Uterus (tissue), 4 donors: Measurements from ENCODE around the gene LCN6. TPM values are rescaled to one million over a fixed set of nuclear protein-coding genes. Genes with fewer than 3 reads are reported as not detected.
"Not testable (repeated sequence)": the region's sequence is repeated elsewhere in the genome, so short reads cannot be mapped to it uniquely, and the experiment has no call there.

Experiments used
- DNase-seq, 2 donors: peaks; one replicate each; pipeline ENCODE4 v3.0.0-alpha.2; 2019 to 2020
- H3K27ac ChIP-seq, 2 donors: fragments of 200-600 bp; sonication (generic); 1 replicate in 1 of 2; 2 replicates in 1 of 2; pipeline ENCODE4 v1.5.1; 2016 to 2018
- H3K27me3 ChIP-seq, 2 donors: fragments of 200-600 bp; sonication (generic); one replicate each; pipeline ENCODE4 v1.5.1; 2018 to 2019; ENCODE audit warnings: control low read depth in 1 of 2
- H3K36me3 ChIP-seq, 2 donors: fragments of 200-600 bp; sonication (generic); one replicate each; pipeline ENCODE4 v1.5.1; 2019; ENCODE audit warnings: control low read depth in 1 of 2
- H3K4me1 ChIP-seq, 2 donors: fragments of 200-600 bp; sonication (generic); one replicate each; pipeline ENCODE4 v1.5.1; 2018 to 2019; ENCODE audit warnings: control low read depth in 1 of 2
- H3K4me3 ChIP-seq, 2 donors: fragments of 200-600 bp; sonication (generic); 1 replicate in 1 of 2; 2 replicates in 1 of 2; pipeline ENCODE4 v1.5.1; 2018 to 2019; ENCODE audit warnings: mild to moderate bottlenecking in 1 of 2
- H3K9me3 ChIP-seq, 2 donors: fragments of 200-600 bp; sonication (generic); one replicate each; pipeline ENCODE4 v1.5.1; 2019; ENCODE audit warnings: control low read depth in 1 of 2
- POLR2A ChIP-seq, 2 donors: fragments of 450-650 bp; IDR thresholded peaks; one replicate each; pipeline ENCODE4 v1.6.1; 2016; ENCODE audit warnings: antibody characterized with exemption in 2 of 2, mild to moderate bottlenecking in 1 of 2, moderate library complexity in 1 of 2
- intact Hi-C: fragments of 100-400 bp; cut with DNase I; formaldehyde crosslinking; loops from one replicate; pipeline ENCODE4 v1.15.1; 2023; ENCODE audit warnings: low total_unique reads
- total RNA-seq, 4 donors: library from RNA; depleted of rRNA in 3 of 4; stranded (reverse); fragments of >200 nt in 3 of 4; gene quantifications; one replicate each; pipeline versions ENCODE4 v1.1.0 to v1.2.4, GENCODE V29; 2014 to 2023
- TF ChIP-seq, protein P1 (sequence below), 4 experiments: fragments of 200-600 bp in 2 of 4; fragments of 450-650 bp in 2 of 4; sonication (generic) in 2 of 4; IDR thresholded peaks; one replicate each; pipeline ENCODE4 v1.5.1; 2016 to 2019; ENCODE audit warnings: antibody characterized with exemption in 4 of 4, mild to moderate bottlenecking in 2 of 4, moderate library complexity in 1 of 4
- donor health status: DM: yes; HTN: yes; CAD: no.

Gene LCN6
- total RNA-seq, 4 donors from 2014 or later = 1.2 to 164 (median 89.7) TPM

DNA sequence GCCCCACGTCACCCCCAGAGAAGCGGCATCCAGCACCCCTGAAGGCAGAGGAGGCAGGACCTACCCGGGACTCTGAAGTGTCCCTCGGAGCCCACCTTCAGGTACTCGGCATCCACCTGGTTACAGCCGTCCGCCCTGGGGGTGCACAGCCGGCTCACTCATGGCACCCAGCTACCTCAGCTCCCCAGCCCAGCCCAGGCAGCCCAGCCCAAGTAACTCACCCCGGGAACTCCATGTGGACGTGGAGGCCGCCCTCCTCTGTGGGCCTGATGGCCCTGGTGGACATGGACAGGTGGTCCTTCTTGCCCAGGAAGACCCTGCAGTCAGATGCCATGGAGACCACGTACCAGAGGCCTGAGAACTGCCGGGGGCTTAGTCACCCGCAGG is 15.3 kb upstream of the LCN6 start:
- TF ChIP-seq POLR2A (IDR thresholded peaks at IDR 0.05) = no peak
- TF ChIP-seq, protein P1, sequence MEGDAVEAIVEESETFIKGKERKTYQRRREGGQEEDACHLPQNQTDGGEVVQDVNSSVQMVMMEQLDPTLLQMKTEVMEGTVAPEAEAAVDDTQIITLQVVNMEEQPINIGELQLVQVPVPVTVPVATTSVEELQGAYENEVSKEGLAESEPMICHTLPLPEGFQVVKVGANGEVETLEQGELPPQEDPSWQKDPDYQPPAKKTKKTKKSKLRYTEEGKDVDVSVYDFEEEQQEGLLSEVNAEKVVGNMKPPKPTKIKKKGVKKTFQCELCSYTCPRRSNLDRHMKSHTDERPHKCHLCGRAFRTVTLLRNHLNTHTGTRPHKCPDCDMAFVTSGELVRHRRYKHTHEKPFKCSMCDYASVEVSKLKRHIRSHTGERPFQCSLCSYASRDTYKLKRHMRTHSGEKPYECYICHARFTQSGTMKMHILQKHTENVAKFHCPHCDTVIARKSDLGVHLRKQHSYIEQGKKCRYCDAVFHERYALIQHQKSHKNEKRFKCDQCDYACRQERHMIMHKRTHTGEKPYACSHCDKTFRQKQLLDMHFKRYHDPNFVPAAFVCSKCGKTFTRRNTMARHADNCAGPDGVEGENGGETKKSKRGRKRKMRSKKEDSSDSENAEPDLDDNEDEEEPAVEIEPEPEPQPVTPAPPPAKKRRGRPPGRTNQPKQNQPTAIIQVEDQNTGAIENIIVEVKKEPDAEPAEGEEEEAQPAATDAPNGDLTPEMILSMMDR (IDR thresholded peaks at IDR 0.05) = no peak
- intact Hi-C loops = no loop called here
- Histone ChIP-seq H3K4me1 (no peaks in the 10 kb centered on the region), H3K27me3 (no peaks in the 10 kb centered on the region), H3K4me3 (no peak overlapping the region), H3K36me3 (no peaks in the 10 kb centered on the region), H3K9me3 (no peaks in the 10 kb centered on the region), H3K27ac (no peak overlapping the region)
- DNase-seq = no peak

DNA sequence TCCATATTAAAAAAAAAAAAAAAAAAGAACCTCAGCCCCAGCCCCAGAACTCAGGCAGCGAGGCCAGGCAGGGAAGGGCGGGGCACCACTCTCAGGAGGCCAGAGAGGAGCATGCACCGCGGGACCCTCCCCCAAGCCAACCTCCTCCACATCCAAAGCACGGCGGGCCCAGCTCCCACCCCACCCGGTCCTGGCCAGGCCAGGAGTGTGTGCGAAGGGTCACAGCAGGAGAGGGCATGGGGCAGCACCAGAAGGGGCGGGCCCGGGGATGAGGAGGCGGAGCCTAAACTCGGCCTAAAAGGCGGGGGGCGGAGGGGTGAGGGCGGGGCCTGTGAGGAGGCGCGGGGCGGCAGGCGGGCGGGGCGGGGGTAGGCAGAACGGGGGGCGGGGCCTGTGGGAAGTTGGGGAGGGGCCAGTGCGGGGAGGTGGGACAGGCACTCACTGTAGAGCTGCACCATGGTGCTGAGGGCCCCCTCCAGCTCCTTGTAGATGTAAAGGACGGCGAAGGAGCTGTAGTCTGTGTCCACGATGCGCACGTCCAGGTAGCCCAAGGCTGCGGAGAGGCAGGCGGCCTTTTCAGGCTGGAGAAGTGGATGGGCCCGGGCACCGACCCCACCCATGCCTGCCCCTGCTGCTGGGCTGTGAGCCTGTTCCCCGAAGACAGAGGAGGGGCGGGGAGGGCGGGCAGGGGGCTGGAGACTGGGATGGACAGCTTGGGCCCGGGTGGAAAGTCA is 14.8 kb upstream of the LCN6 start:
- Histone ChIP-seq H3K4me1 (no peaks in the 10 kb centered on the region), H3K27me3 (no peaks in the 10 kb centered on the region), H3K36me3 (no peaks in the 10 kb centered on the region), H3K4me3 (no peak overlapping the region), H3K27ac (no peak overlapping the region), H3K9me3 (no peaks in the 10 kb centered on the region)
- intact Hi-C loops = no loop called here
- DNase-seq = peak; percentile 31 to 39
- TF ChIP-seq, protein P1 (IDR thresholded peaks at IDR 0.05) = no peak
- no peak for TF ChIP-seq POLR2A (IDR thresholded peaks at IDR 0.05)

DNA sequence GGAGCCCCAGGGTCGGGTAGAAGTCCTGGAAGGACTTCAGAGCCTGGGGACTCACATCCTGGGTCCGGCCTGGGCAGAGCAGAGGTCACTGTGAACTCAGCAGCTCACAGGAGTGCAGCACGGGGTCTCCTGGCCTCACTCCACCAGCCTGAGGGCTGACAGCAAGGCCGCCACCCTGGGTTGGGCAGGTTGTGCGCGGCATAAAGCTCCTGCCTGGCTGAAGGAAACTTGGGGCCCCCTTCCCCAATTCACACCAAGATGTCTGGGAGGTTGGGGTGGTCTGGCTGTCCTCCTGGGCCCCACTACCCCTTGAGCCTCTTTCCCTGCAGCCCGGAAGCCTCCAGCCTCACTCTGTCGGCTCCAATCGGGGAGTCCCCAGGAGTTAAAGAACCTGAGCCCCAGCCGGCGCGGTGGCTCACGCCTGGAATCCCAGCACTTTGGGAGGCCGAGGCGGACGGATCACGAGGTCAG is 13.9 kb upstream of the LCN6 start:
- Histone ChIP-seq H3K4me3 (no peak overlapping the region), H3K36me3 (no peaks in the 10 kb centered on the region), H3K4me1 (no peaks in the 10 kb centered on the region), H3K27ac (no peak overlapping the region), H3K9me3 (no peaks in the 10 kb centered on the region), H3K27me3 (no peaks in the 10 kb centered on the region)
- no peak for DNase-seq
- TF ChIP-seq, protein P1 (IDR thresholded peaks at IDR 0.05) = no peak
- TF ChIP-seq POLR2A (IDR thresholded peaks at IDR 0.05) = no peak
- intact Hi-C loops = no loop called here

DNA sequence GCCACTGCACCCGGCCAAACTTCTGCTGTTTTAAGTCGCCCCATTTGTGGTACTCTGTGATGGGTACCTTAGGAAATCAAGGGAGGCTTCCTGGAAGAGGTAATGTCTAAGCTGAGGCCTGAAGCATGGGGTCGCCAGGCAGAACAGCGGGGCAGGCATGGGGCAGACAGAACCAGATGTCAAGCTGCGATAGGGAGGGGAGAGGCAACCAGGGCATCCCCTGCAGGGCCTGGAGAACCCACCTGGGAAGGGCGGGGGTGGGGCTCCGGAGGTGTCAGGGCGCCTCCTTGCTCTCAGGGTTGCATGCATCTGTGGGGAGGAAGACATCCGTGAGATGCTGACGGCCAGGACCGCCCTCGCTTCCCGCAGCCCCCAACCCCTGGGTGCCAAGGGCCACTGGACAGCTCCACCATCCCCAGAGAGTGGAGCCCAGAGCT is 13.2 kb upstream of the LCN6 start:
- Histone ChIP-seq H3K4me1 (no peaks in the 10 kb centered on the region), H3K36me3 (no peaks in the 10 kb centered on the region), H3K9me3 (no peaks in the 10 kb centered on the region), H3K4me3 (no peak overlapping the region), H3K27me3 (no peaks in the 10 kb centered on the region), H3K27ac (no peak overlapping the region)
- intact Hi-C loops = no loop called here
- no peak for DNase-seq
- TF ChIP-seq, protein P1 (IDR thresholded peaks at IDR 0.05) = no peak
- no peak for TF ChIP-seq POLR2A (IDR thresholded peaks at IDR 0.05)

DNA sequence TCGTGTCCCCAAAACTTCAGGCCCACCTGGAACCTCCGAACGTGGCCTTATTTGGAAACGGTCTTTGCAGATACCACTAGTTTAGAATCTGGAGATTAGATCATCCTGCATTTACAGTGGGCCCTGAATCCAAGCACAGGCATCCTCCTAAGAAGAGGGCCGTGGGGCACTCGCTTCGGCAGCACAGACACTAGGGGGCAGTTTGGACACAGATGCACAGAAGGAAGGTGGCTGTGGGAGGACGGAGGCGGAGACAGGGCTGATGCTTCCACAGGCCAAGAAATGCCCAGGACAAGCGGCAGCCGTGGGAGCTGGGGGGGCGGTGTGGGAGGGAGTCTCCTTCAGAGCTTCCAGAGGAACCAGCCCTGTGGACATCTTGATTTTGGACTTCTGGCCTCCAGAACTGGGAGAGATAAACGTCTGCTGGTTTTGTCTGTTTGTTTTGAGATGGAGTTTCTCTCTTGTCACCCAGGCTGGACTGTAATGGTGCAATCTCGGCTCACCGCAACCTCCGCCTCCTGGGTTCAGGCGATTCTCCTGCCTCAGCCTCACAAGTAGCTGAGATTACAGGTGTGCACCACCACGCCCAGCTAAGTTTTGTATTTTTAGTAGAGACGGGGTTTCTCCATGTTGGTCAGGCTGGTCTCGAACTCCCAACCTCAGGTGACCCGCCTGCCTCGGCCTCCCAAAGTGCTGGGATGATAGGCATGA is 12.7 kb upstream of the LCN6 start:
- H3K4me1 ChIP-seq, H3K27me3 ChIP-seq, H3K36me3 ChIP-seq, H3K9me3 ChIP-seq, intact Hi-C loops, H3K27ac ChIP-seq, H3K4me3 ChIP-seq: not testable (repeated sequence)
- DNase-seq = peak in 1 of 2 donors; percentile 30
- TF ChIP-seq, protein P1 (IDR thresholded peaks at IDR 0.05) = peak; percentile 13 to 43 (median 34)
